ENCODE data around the gene TM4SF18. TPM values are rescaled to one million over a fixed set of nuclear protein-coding genes. Genes with fewer than 3 reads are reported as not detected.

TM4SF18 gene, protein sequence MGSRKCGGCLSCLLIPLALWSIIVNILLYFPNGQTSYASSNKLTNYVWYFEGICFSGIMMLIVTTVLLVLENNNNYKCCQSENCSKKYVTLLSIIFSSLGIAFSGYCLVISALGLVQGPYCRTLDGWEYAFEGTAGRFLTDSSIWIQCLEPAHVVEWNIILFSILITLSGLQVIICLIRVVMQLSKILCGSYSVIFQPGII
- 0.30 and 0.32 TPM in 2 replicates for polyA plus RNA-seq (2012; rRNA removed)
- 0.20 and 0.40 TPM in 2 replicates for polyA plus RNA-seq (2012; cell fraction: cytosol; rRNA removed)
- 0.05 and 0.12 TPM in 2 replicates for polyA plus RNA-seq (2012; cell fraction: nucleus; rRNA removed)

- H2AFZ ChIP-seq (ENCODE audit: low read depth): peak within 1 kb of the TSS; percentile 54; the same call in 1 of the 2 replicates
- peaks cover 16% of the 10 kb centered on the region for H3F3A ChIP-seq (replicated peaks; ENCODE audit: insufficient read depth)
- H3K4me1 ChIP-seq (ENCODE audit: control insufficient read depth in 1 of 2, insufficient read depth in 2 of 2, low read depth in 1 of 2, low read length in 1 of 2): peaks cover 7 to 30% of the 10 kb centered on the region in 2 experiments; a peak in 3 of 4 replicates
- no peaks in the 10 kb centered on the region for H3K36me3 ChIP-seq (replicated peaks in 1 of 2; ENCODE audit: control insufficient read depth in 1 of 2, insufficient read depth in 2 of 2, low read length in 1 of 2)
- DNase-seq: no peak
- H3K9me3 ChIP-seq: no peaks in the 10 kb centered on the region
- CTCF ChIA-PET: interaction anchor here (0.9 to 1.3 kb wide), 4 partner anchors 17 to 378 kb away, joined by 3 to 4 read pairs (median 4); no protein-coding TSS in a partner anchor
- no peak within 1 kb of the TSS for H3K9ac ChIP-seq
- H3K27ac ChIP-seq (ENCODE audit: low read depth in 2 of 2, low read length in 1 of 2): peak within 1 kb of the TSS; percentile 5 to 49
- H3K4me2 ChIP-seq: no peak within 1 kb of the TSS
- no peak within 1 kb of the TSS for H3K4me3 ChIP-seq (ENCODE audit: low read depth in 2 of 2, low read length in 1 of 2)
- TF ChIP-seq NFIC (IDR thresholded peaks at IDR 0.05; ENCODE audit: borderline replicate concordance): no peak
- TF ChIP-seq, protein P1, sequence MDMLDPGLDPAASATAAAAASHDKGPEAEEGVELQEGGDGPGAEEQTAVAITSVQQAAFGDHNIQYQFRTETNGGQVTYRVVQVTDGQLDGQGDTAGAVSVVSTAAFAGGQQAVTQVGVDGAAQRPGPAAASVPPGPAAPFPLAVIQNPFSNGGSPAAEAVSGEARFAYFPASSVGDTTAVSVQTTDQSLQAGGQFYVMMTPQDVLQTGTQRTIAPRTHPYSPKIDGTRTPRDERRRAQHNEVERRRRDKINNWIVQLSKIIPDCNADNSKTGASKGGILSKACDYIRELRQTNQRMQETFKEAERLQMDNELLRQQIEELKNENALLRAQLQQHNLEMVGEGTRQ (IDR thresholded peaks at IDR 0.05; ENCODE audit: borderline replicate concordance, low read depth, low read length): no peak
- TF ChIP-seq NRF1 (IDR thresholded peaks at IDR 0.05; ENCODE audit: low read depth, low read length): no peak
- POLR2A ChIA-PET: no interaction called here
- H4K20me1 ChIP-seq (ENCODE audit: insufficient read depth): no peaks in the 10 kb centered on the region
- H3K27me3 ChIP-seq (ENCODE audit: insufficient read depth): no peaks in the 10 kb centered on the region
- no peaks in the 10 kb centered on the region for H3K79me2 ChIP-seq (ENCODE audit: insufficient read depth)
- WGBS (ENCODE audit: low lambda C conversion rate): 66% methylated on average over 11 of the region's 11 CpGs
- no peaks in the 10 kb centered on the region for H3K9me2 ChIP-seq
These were observed at the start of gene TM4SF18 for GRCh38 chr3:149333176-149333859. Gene TM4SF18, minus strand, starts transcription at chr3:149333636. Its CDS starts 254 bp downstream, at chr3:149333382.

GRCh38 chr3:149382518-149382917, 49.1 kb upstream of the TM4SF18 start:
- WGBS (ENCODE audit: low lambda C conversion rate): 84% methylated on average over 6 of the region's 6 CpGs
- H3K9me3 ChIP-seq: no peaks in the 10 kb centered on the region

More at GRCh38 chr3:149382518-149382917, 49.1 kb upstream of the TM4SF18 start:
- peaks cover 15 to 28% of the 10 kb centered on the region in 2 experiments for H3K4me1 ChIP-seq (ENCODE audit: control insufficient read depth in 1 of 2, insufficient read depth in 2 of 2, low read depth in 1 of 2, low read length in 1 of 2)
- H3K9ac ChIP-seq: peak overlapping the region; percentile 35; the same call in 1 of the 2 replicates
- no peaks in the 10 kb centered on the region for H3K9me2 ChIP-seq
- H3K4me2 ChIP-seq: 0 out of 2 replicates have a peak overlapping the region, but pooled peaks have one; percentile 51
- peak overlapping the region; percentile 8 to 90; a peak in 3 of 4 replicates for H3K27ac ChIP-seq (ENCODE audit: low read depth in 2 of 2, low read length in 1 of 2)
- H3F3A ChIP-seq (replicated peaks; ENCODE audit: insufficient read depth): peaks cover 43% of the 10 kb centered on the region
- no peak overlapping the region for H3K4me3 ChIP-seq (ENCODE audit: low read depth in 2 of 2, low read length in 1 of 2)
- no peaks in the 10 kb centered on the region for H4K20me1 ChIP-seq (ENCODE audit: insufficient read depth)
- CTCF ChIA-PET: interaction anchor here (1.3 kb wide), 2 partner anchors 30 to 98 kb away, joined by 4 to 7 read pairs; no protein-coding TSS in a partner anchor
- no peak for DNase-seq
- TF ChIP-seq EZH2phosphoT487 (IDR thresholded peaks at IDR 0.05; ENCODE audit: borderline replicate concordance, low read depth) (no peak), TEAD4 (IDR thresholded peaks at IDR 0.05; ENCODE audit: borderline replicate concordance, insufficient read depth) (no peak), GATA2 (CRISPR knock-in tag; IDR thresholded peaks at IDR 0.05) (no peak), RCOR1 (IDR thresholded peaks at IDR 0.05; ENCODE audit: low read length) (no peak), SMC3 (IDR thresholded peaks at IDR 0.05; ENCODE audit: low read depth, low read length) (no peak), JUND (IDR thresholded peaks at IDR 0.05) (no peak), RFX5 (IDR thresholded peaks at IDR 0.05; ENCODE audit: low read length) (no peak)
- TF ChIP-seq, protein P2, sequence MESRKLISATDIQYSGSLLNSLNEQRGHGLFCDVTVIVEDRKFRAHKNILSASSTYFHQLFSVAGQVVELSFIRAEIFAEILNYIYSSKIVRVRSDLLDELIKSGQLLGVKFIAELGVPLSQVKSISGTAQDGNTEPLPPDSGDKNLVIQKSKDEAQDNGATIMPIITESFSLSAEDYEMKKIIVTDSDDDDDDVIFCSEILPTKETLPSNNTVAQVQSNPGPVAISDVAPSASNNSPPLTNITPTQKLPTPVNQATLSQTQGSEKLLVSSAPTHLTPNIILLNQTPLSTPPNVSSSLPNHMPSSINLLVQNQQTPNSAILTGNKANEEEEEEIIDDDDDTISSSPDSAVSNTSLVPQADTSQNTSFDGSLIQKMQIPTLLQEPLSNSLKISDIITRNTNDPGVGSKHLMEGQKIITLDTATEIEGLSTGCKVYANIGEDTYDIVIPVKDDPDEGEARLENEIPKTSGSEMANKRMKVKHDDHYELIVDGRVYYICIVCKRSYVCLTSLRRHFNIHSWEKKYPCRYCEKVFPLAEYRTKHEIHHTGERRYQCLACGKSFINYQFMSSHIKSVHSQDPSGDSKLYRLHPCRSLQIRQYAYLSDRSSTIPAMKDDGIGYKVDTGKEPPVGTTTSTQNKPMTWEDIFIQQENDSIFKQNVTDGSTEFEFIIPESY (IDR thresholded peaks at IDR 0.05; ENCODE audit: borderline replicate concordance, low read depth): no peak
- TF ChIP-seq, protein P3, sequence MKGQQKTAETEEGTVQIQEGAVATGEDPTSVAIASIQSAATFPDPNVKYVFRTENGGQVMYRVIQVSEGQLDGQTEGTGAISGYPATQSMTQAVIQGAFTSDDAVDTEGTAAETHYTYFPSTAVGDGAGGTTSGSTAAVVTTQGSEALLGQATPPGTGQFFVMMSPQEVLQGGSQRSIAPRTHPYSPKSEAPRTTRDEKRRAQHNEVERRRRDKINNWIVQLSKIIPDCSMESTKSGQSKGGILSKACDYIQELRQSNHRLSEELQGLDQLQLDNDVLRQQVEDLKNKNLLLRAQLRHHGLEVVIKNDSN (IDR thresholded peaks at IDR 0.05; ENCODE audit: borderline replicate concordance, low read depth): no peak
- no peaks in the 10 kb centered on the region for H3K79me2 ChIP-seq (ENCODE audit: insufficient read depth)
- no peaks in the 10 kb centered on the region for H3K27me3 ChIP-seq (ENCODE audit: insufficient read depth)
- H2AFZ ChIP-seq (ENCODE audit: low read depth): no peak overlapping the region
- H3K36me3 ChIP-seq (replicated peaks in 1 of 2; ENCODE audit: control insufficient read depth in 1 of 2, insufficient read depth in 2 of 2, low read length in 1 of 2): no peaks in the 10 kb centered on the region
- POLR2A ChIA-PET: no interaction called here
